Activated CD4-positive, alpha-beta T cell treated with anti-CD3 and anti-CD28 coated beads, Interleukin-2, Interleukin-6, amounts not matched to agents 100 ng/mL and 50 ng/mL, durations not matched to agents 16 hours and 8 hours (primary cell): ENCODE results near the gene EXTL1.

Source experiments
- DNase-seq: peaks from one replicate; pipeline ENCODE4 v3.0.0-alpha.2; 2020

The EXTL1 gene

GRCh38 chr1:26075421-26076144, 54.0 kb downstream of the EXTL1 start:
- DNase-seq = no peak

GRCh38 chr1:26077524-26077923, 55.9 kb downstream of the EXTL1 start:
- no peak for DNase-seq

- no peak for DNase-seq
Observed at GRCh38 chr1:26078286-26079177, 57.0 kb downstream of the EXTL1 start.

- DNase-seq = no peak
Observed at GRCh38 chr1:26079178-26079563, 57.6 kb downstream of the EXTL1 start.

GRCh38 chr1:26079960-26080814, 58.6 kb downstream of the EXTL1 start:
- no peak for DNase-seq

- DNase-seq = no peak
Observed at GRCh38 chr1:26081267-26082019, 59.9 kb downstream of the EXTL1 start.

GRCh38 chr1:26082020-26082350, 60.4 kb downstream of the EXTL1 start:
- DNase-seq = no peak

GRCh38 chr1:26083208-26083607, 61.6 kb downstream of the EXTL1 start:
- no peak for DNase-seq

- DNase-seq = no peak
Observed at GRCh38 chr1:26084091-26084561, 62.6 kb downstream of the EXTL1 start.

- DNase-seq = no peak
Observed at GRCh38 chr1:26084844-26085243, 63.3 kb downstream of the EXTL1 start.
